Measurements from ENCODE around the gene ENTPD8.

- TF ChIP-seq, protein P1, sequence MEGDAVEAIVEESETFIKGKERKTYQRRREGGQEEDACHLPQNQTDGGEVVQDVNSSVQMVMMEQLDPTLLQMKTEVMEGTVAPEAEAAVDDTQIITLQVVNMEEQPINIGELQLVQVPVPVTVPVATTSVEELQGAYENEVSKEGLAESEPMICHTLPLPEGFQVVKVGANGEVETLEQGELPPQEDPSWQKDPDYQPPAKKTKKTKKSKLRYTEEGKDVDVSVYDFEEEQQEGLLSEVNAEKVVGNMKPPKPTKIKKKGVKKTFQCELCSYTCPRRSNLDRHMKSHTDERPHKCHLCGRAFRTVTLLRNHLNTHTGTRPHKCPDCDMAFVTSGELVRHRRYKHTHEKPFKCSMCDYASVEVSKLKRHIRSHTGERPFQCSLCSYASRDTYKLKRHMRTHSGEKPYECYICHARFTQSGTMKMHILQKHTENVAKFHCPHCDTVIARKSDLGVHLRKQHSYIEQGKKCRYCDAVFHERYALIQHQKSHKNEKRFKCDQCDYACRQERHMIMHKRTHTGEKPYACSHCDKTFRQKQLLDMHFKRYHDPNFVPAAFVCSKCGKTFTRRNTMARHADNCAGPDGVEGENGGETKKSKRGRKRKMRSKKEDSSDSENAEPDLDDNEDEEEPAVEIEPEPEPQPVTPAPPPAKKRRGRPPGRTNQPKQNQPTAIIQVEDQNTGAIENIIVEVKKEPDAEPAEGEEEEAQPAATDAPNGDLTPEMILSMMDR (IDR thresholded peaks at IDR 0.05) = no peak
- no peak for TF ChIP-seq EP300 (IDR thresholded peaks at IDR 0.05)
Measured at GRCh38 chr9:137392232-137393007, 48.7 kb downstream of the ENTPD8 start.

Measured in sigmoid colon (tissue), 4 donors.